Fibroblast of lung (primary cell): ENCODE results near the gene RPS6KA2. TPM values are rescaled to one million over a fixed set of nuclear protein-coding genes. Genes with fewer than 3 reads are reported as not detected.

Experiments
- DNase-seq, 2 donors: peaks; one replicate each; pipeline versions ENCODE4 v3.0.0 to v3.0.0-alpha.2; 2010; ENCODE audit warnings: low read depth in 2 of 2
- H2AFZ ChIP-seq: 2 replicates; pipeline ENCODE4 v1.5.1; 2012; ENCODE audit warnings: low read length, control low read depth, inconsistent platforms
- H3K27ac ChIP-seq: 2 replicates; pipeline ENCODE4 v1.5.1; 2011; ENCODE audit warnings: low read length, control low read depth; ENCODE audit not compliant: insufficient read depth
- H3K27me3 ChIP-seq: 2 replicates; pipeline ENCODE4 v1.5.1; 2011; ENCODE audit warnings: mild to moderate bottlenecking, low read length; ENCODE audit not compliant: control insufficient read depth, insufficient read depth
- H3K36me3 ChIP-seq: 2 replicates; pipeline ENCODE4 v1.5.1; 2011; ENCODE audit warnings: low read length; ENCODE audit not compliant: control insufficient read depth, insufficient read depth
- H3K4me1 ChIP-seq: 2 replicates; pipeline ENCODE4 v1.5.1; 2011; ENCODE audit warnings: low read length; ENCODE audit not compliant: control insufficient read depth, insufficient read depth; ENCODE audit errors: extremely low read depth
- H3K4me2 ChIP-seq: 2 replicates; pipeline ENCODE4 v1.5.1; 2011; ENCODE audit warnings: low read length, control low read depth; ENCODE audit not compliant: insufficient read depth; ENCODE audit errors: extremely low read depth
- H3K4me3 ChIP-seq, 4 experiments: fragments of 200-600 bp in 1 of 4; sonication (generic) in 1 of 4; replicated peaks in 1 of 4; 2 replicates each; pipeline ENCODE4 v1.5.1; 2011 to 2016; ENCODE audit warnings: low read length in 4 of 4, low read depth in 3 of 4, mild to moderate bottlenecking in 3 of 4, control low read depth in 2 of 4, inconsistent platforms in 1 of 4, mixed read lengths in 1 of 4; ENCODE audit not compliant: insufficient read depth in 1 of 4; ENCODE audit errors: control extremely low read depth in 1 of 4
- H3K79me2 ChIP-seq: 2 replicates; pipeline ENCODE4 v1.5.1; 2012; ENCODE audit warnings: mild to moderate bottlenecking, low read length, inconsistent platforms; ENCODE audit not compliant: control insufficient read depth, insufficient read depth
- H3K9ac ChIP-seq: 2 replicates; pipeline ENCODE4 v1.5.1; 2011; ENCODE audit warnings: mild to moderate bottlenecking, low read length, control low read depth; ENCODE audit not compliant: insufficient read depth
- H3K9me3 ChIP-seq: 2 replicates; pipeline ENCODE4 v1.5.1; 2012; ENCODE audit warnings: low read depth, low read length; ENCODE audit not compliant: control insufficient read depth, insufficient read depth
- H4K20me1 ChIP-seq: 2 replicates; pipeline ENCODE4 v1.5.1; 2011; ENCODE audit warnings: low read length; ENCODE audit not compliant: control insufficient read depth, insufficient read depth; ENCODE audit errors: extremely low read depth
- EZH2 ChIP-seq: IDR thresholded peaks from 2 replicates; pipeline ENCODE4 v1.5.1; 2012; ENCODE audit warnings: low read length, control low read depth, mild to moderate bottlenecking; ENCODE audit errors: missing control alignments
- polyA plus RNA-seq, 2 donors: library from polyadenylated mRNA; depleted of rRNA in 1 of 2; stranded (reverse) in 1 of 2; unstranded in 1 of 2; fragments of >200 nt; gene quantifications; 2 replicates each; pipeline ENCODE4 v1.2.1, GENCODE V29; 2011 to 2012; ENCODE audit warnings: missing spikeins in 1 of 2
- total RNA-seq: library from RNA; depleted of rRNA; stranded (reverse); fragments of >200 nt; gene quantifications from 2 replicates; pipeline ENCODE4 v1.2.1, GENCODE V29; 2014
- TF ChIP-seq, protein P1 (sequence below), 2 donors: IDR thresholded peaks in 1 of 2; conservative IDR thresholded peaks in 1 of 2; 1 replicate in 1 of 2; 2 replicates in 1 of 2; pipeline ENCODE4 v1.5.1; 2011 to 2012; ENCODE audit warnings: low read length in 2 of 2, control low read depth in 1 of 2, inconsistent platforms in 1 of 2, low read depth in 1 of 2, mild to moderate bottlenecking in 1 of 2

The RPS6KA2 gene
- total and polyA plus RNA-seq, 2 donors (not counting 1 experiment from before 2014, with no cell fraction given), result 66.8 to 116 TPM

DNA sequence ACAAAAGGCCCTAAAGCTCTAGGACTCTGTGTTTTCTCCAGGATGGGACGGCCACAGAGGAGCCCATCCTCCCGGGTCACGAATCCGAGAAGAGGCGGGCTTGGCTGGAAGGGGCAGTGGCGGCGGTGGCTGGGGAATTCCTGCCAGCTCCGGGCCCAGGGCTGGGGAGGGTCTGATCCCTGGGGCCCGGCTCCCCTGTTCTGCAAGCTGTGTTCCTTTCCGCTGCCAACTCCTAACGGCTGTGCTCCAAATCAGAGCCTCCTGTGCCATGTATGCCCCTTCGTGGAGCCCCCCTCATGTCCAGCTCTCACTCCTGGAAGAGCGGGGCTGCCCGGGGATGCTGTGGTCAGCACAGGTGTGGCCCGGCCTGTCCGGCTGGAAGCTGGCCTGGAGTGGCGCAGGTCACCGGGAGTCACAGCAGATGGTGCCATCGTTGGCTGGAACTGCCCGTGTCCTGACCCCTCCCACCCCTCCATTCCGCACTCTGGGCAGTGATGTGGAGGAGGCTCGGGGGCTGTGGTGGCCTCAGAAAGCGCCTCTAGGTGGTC is 156.1 kb downstream of the RPS6KA2 start:
- no peak for DNase-seq
- H3K4me1 ChIP-seq, result peaks cover 6% of the 10 kb centered on the region
- H3K27ac ChIP-seq, result no peak overlapping the region

DNA sequence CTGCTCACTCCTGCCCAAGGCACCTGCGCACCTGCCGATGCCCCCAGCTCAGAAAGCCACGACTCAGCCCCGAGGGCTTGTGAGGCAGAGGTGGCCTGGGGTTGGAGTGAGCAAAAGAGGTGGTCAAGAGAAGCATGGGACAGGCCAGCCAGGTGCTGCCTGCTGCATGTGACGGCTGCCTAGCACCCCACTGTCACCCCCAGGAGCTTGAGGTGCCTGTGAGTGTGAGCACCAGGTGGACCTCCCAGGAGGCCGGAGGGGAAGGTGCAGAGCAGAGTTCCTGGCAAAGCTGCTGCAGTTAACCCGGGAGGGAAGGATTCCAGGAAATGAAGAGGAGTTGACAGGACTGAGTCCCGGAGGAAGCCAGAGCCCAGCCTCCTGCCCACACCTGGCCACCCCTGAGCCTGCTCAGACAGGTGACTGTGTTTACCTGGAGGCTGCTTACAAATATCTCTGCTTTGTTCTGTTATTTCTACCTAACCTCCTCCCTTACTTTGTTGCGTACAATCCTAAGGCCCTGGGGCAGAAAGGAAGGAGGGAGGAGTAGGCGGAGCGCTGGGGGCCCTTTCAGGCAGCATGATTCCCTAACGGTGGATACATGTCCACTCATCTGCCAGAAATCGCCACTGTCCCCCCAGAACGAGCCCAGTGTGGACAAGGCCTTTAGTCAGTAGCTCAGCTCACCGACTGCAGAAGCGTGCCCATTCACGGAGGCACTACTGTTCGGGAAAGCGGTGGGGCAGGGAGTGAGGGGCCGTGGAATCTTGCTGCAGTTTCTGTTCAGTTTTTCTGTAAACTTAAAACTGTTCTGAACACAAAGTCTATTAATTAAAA is 156.8 kb downstream of the RPS6KA2 start:
- Histone ChIP-seq H3K79me2 (no peaks in the 10 kb centered on the region), H2AFZ (no peak overlapping the region), H3K36me3 (peaks cover 8% of the 10 kb centered on the region), H4K20me1 (no peaks in the 10 kb centered on the region), H3K9me3 (no peaks in the 10 kb centered on the region), H3K4me2 (no peak overlapping the region), H3K27me3 (no peaks in the 10 kb centered on the region), H3K27ac (no peak overlapping the region), H3K4me3 (no peak overlapping the region), H3K9ac (no peak overlapping the region), H3K4me1 (peaks cover 10% of the 10 kb centered on the region)
- no peak for TF ChIP-seq EZH2
- TF ChIP-seq, protein P1, sequence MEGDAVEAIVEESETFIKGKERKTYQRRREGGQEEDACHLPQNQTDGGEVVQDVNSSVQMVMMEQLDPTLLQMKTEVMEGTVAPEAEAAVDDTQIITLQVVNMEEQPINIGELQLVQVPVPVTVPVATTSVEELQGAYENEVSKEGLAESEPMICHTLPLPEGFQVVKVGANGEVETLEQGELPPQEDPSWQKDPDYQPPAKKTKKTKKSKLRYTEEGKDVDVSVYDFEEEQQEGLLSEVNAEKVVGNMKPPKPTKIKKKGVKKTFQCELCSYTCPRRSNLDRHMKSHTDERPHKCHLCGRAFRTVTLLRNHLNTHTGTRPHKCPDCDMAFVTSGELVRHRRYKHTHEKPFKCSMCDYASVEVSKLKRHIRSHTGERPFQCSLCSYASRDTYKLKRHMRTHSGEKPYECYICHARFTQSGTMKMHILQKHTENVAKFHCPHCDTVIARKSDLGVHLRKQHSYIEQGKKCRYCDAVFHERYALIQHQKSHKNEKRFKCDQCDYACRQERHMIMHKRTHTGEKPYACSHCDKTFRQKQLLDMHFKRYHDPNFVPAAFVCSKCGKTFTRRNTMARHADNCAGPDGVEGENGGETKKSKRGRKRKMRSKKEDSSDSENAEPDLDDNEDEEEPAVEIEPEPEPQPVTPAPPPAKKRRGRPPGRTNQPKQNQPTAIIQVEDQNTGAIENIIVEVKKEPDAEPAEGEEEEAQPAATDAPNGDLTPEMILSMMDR (conservative IDR thresholded peaks at IDR 0.05 in 1 of 2, IDR thresholded peaks at IDR 0.05 in 1 of 2; ENCODE audit: low read depth in 1 of 2, low read length in 2 of 2), result no peak
- no peak for DNase-seq

More for the DNA sequence above, 156.1 kb downstream of the RPS6KA2 start:
- no peaks in the 10 kb centered on the region for H3K9me3 ChIP-seq
- no peaks in the 10 kb centered on the region for H3K27me3 ChIP-seq
- H4K20me1 ChIP-seq, result no peaks in the 10 kb centered on the region
- H3K79me2 ChIP-seq, result no peaks in the 10 kb centered on the region
- H2AFZ ChIP-seq, result no peak overlapping the region
- no peak overlapping the region for H3K9ac ChIP-seq
- no peak overlapping the region for H3K4me2 ChIP-seq
- TF ChIP-seq, protein P1 (conservative IDR thresholded peaks at IDR 0.05 in 1 of 2, IDR thresholded peaks at IDR 0.05 in 1 of 2; ENCODE audit: low read depth in 1 of 2, low read length in 2 of 2), result no peak
- TF ChIP-seq EZH2, result no peak
- no peak overlapping the region for H3K4me3 ChIP-seq
- peaks cover 8% of the 10 kb centered on the region for H3K36me3 ChIP-seq

DNA sequence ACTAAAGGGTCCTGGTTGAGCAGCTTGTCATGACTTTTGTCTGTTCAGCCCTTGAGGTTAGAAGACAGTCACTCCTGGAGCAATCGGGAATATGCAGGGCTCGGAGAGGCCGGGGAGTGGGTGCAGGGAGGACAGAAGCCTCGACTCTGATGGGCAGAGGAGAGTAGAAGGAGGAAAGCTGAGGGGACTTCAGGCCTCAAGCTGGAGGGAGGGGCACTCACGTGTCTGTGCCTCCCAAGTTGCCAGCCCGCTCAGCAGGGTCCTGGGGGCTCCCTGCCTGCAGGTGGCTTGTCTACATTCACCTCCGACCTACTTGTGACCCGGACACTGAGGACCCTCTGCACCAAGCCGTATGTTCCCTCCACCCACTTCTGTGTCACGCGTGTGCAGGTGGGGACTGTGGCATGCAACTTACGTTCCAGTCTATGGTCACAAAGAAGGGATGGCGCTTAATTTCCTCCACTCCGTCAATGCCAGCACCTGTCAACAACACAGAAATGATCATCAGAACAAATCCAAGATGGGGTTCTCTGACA is 157.6 kb downstream of the RPS6KA2 start:
- Histone ChIP-seq H3K4me3 (no peak overlapping the region), H3K27me3 (no peaks in the 10 kb centered on the region), H4K20me1 (no peaks in the 10 kb centered on the region), H3K79me2 (no peaks in the 10 kb centered on the region), H3K9ac (no peak overlapping the region), H2AFZ (no peak overlapping the region), H3K27ac (no peak overlapping the region), H3K36me3 (peaks cover 10% of the 10 kb centered on the region), H3K4me1 (peaks cover 10% of the 10 kb centered on the region), H3K9me3 (no peaks in the 10 kb centered on the region), H3K4me2 (no peak overlapping the region)
- TF ChIP-seq EZH2, result no peak
- TF ChIP-seq, protein P1 (conservative IDR thresholded peaks at IDR 0.05 in 1 of 2, IDR thresholded peaks at IDR 0.05 in 1 of 2; ENCODE audit: low read depth in 1 of 2, low read length in 2 of 2), result no peak
- DNase-seq, result no peak
